SKM-1 treated with dmso at 0.1 percent for 144 hours (cell line): ENCODE measurements around the gene DNAJB2.
"Not testable (repeated sequence)": the region's sequence is repeated elsewhere in the genome, so short reads cannot be mapped to it uniquely, and the experiment has no call there.

Experiments used
- DNase-seq: peaks from one replicate; lab custom pipeline; 2025; ENCODE audit not compliant: unreplicated experiment; lab: John Stamatoyannopoulos, UW

DNAJB2 gene

GRCh38 chr2:219284501-219285372 lies 5.6 kb downstream of the DNAJB2 start:
- no peak for DNase-seq

- DNase-seq: no peak
Measured at GRCh38 chr2:219285373-219285735, 6.2 kb downstream of the DNAJB2 start.

- DNase-seq: no peak
Measured at GRCh38 chr2:219285894-219286425, 6.8 kb downstream of the DNAJB2 start.

GRCh38 chr2:219286436-219287115 lies 7.4 kb downstream of the DNAJB2 start:
- no peak for DNase-seq

- not testable (repeated sequence) for DNase-seq
Measured at GRCh38 chr2:219287116-219287440, 7.9 kb downstream of the DNAJB2 start.

GRCh38 chr2:219287580-219288265 lies 8.6 kb downstream of the DNAJB2 start:
- no peak for DNase-seq

GRCh38 chr2:219289195-219289536 lies 10.0 kb downstream of the DNAJB2 start:
- DNase-seq: no peak

GRCh38 chr2:219289537-219290361 lies 10.6 kb downstream of the DNAJB2 start:
- DNase-seq: no peak

- no peak for DNase-seq
Measured at GRCh38 chr2:219290381-219291171, 11.4 kb downstream of the DNAJB2 start.

- DNase-seq: no peak
Measured at GRCh38 chr2:219291394-219291793, 12.2 kb downstream of the DNAJB2 start.

- no peak for DNase-seq
Measured at GRCh38 chr2:219291910-219292490, 12.8 kb downstream of the DNAJB2 start.

- no peak for DNase-seq
Measured at GRCh38 chr2:219292616-219293015, 13.4 kb downstream of the DNAJB2 start.

- DNase-seq: no peak
Measured at GRCh38 chr2:219293736-219294231, 14.6 kb downstream of the DNAJB2 start.

- peak; percentile 69 for DNase-seq
Measured at GRCh38 chr2:219294356-219295351, 15.5 kb downstream of the DNAJB2 start.

- DNase-seq: no peak
Measured at GRCh38 chr2:219296142-219296541, 17.0 kb downstream of the DNAJB2 start.

GRCh38 chr2:219296631-219297391 lies 17.6 kb downstream of the DNAJB2 start:
- DNase-seq: no peak

- no peak for DNase-seq
Measured at GRCh38 chr2:219297766-219298456, 18.7 kb downstream of the DNAJB2 start.
